GM12875 (cell line): ENCODE data around the gene NVL.

Experiments
- H3K4me3 ChIP-seq: one replicate; pipeline ENCODE4 v1.5.1; 2011; ENCODE audit warnings: low read depth, low read length, control low read depth
- TF ChIP-seq, protein P1 (sequence below): IDR thresholded peaks from 2 replicates; pipeline ENCODE4 v1.5.1; 2011; ENCODE audit warnings: low read depth, mild to moderate bottlenecking, control low read depth, inconsistent platforms, low read length, moderate library complexity, borderline replicate concordance; ENCODE audit not compliant: insufficient read depth

NVL gene

DNA sequence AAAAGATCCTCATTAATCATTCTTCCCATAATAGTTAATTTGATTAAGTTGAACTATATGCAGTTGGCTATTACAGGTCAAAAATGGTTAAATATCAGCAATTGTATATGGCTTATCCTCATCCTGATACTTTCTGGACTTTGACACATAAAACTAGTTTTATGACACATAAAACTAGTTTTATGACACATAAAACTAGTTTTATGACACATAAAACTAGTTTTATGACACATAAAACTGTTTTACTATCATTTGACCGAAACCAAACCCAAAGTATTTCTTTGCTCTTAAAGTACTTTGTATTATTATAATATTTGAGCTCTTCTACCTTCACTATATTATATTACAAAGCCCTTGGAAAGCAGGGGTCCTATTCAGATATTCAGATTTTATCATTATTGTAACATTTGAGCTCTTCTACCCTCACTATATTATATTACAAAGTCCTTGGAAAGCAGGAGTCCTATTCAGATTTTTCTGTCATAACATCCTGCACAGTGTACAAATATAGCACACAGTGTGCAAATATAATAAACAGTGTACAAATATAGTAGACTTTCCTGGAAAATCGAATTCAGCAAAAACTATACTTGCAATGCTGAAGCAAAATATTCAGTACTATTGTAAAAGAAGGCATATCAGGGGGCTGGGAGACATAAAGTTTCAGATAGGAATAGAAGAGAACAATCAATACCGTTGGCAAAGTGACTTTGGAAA is 53.0 kb downstream of the NVL start:
- TF ChIP-seq, protein P1, sequence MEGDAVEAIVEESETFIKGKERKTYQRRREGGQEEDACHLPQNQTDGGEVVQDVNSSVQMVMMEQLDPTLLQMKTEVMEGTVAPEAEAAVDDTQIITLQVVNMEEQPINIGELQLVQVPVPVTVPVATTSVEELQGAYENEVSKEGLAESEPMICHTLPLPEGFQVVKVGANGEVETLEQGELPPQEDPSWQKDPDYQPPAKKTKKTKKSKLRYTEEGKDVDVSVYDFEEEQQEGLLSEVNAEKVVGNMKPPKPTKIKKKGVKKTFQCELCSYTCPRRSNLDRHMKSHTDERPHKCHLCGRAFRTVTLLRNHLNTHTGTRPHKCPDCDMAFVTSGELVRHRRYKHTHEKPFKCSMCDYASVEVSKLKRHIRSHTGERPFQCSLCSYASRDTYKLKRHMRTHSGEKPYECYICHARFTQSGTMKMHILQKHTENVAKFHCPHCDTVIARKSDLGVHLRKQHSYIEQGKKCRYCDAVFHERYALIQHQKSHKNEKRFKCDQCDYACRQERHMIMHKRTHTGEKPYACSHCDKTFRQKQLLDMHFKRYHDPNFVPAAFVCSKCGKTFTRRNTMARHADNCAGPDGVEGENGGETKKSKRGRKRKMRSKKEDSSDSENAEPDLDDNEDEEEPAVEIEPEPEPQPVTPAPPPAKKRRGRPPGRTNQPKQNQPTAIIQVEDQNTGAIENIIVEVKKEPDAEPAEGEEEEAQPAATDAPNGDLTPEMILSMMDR: no peak

DNA sequence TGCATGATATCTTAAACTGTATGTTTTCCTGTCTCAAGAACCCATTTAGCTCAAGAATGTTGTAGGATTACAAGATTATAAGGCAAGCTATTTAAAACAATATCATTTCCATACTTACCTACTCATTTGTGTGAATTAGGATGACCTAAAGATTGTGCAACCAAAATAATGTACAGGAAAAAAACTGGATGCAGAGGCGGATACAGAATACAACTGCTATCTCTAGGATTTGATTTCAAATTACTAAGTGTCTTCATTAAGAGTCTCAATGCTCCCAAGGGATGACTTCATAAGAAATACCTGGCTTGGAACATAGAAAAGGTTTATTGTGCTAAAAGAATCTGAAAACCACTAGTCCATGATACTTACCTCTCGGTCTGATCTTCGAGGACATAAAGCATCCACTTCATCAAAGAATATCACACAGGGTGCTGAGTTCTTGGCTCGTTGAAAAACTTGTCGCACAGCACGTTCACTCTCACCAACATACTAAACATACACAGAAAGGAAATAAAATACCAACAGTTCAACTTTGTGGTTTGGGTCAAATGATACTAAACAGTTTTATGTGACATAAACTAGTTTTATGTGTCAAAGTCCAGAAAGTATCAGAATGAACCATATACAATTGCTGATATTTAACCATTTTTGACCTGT is 54.9 kb downstream of the NVL start:
- H3K4me3 ChIP-seq: no peak overlapping the region
- TF ChIP-seq, protein P1: no peak

More for the DNA sequence above, 53.0 kb downstream of the NVL start:
- no peak overlapping the region for H3K4me3 ChIP-seq

DNA sequence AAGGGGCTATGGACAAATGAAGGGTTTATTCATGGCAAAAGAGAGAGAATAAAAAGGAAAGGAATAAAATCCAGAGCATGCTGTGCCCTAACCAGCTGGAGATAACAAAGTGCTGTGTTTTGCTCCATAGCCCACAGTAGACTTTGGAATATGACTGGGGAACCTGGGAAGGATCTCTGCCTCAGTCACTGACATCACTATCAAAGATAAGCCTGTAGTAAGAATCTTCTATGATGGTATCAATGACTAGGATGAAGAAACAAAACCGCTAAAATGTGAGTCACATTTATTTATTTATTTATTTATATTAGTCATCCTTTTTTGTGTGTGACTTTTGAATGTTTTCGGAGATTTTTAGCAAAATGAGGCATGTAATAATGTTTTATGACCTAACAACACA is 56.3 kb downstream of the NVL start:
- no peak overlapping the region for H3K4me3 ChIP-seq
- TF ChIP-seq, protein P1: no peak

DNA sequence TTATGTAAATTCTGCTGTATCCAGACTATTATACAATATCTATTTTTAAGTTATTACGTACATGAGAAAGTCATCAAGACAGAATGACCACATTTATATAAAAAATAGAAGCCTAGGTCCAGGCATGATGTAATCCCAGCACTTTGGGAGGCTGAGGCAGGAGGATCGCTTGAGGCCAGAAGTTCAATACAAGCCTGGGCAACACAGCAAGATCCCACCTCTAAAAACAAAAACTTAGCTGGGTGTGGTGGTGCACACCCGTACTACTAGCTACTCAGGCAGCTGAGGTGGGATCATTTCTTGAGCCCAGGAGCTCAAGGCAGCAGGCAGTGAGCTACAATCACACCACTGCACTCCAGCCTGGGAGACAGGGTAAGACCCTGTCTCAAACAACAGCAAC is 58.9 kb downstream of the NVL start:
- no peak overlapping the region for H3K4me3 ChIP-seq
- TF ChIP-seq, protein P1: no peak

DNA sequence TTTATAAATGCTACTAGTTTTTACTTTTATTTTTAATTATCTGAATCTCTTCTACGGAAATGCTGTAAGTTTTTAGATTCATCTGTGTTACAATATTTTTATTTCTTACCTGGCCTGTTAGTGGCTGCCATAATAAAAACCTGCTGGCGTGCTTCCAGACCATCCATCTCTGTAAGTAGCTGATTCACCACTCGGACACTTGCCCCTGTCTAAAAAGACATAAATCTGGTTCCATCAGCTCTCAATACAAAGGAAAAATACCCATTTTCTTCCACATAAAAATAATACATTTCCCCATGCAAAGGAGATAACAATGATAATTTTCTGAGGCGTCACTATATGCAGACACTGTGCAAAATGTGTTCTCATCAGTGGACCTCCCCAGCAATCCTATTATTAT is 62.0 kb downstream of the NVL start:
- TF ChIP-seq, protein P1: no peak
- no peak overlapping the region for H3K4me3 ChIP-seq

DNA sequence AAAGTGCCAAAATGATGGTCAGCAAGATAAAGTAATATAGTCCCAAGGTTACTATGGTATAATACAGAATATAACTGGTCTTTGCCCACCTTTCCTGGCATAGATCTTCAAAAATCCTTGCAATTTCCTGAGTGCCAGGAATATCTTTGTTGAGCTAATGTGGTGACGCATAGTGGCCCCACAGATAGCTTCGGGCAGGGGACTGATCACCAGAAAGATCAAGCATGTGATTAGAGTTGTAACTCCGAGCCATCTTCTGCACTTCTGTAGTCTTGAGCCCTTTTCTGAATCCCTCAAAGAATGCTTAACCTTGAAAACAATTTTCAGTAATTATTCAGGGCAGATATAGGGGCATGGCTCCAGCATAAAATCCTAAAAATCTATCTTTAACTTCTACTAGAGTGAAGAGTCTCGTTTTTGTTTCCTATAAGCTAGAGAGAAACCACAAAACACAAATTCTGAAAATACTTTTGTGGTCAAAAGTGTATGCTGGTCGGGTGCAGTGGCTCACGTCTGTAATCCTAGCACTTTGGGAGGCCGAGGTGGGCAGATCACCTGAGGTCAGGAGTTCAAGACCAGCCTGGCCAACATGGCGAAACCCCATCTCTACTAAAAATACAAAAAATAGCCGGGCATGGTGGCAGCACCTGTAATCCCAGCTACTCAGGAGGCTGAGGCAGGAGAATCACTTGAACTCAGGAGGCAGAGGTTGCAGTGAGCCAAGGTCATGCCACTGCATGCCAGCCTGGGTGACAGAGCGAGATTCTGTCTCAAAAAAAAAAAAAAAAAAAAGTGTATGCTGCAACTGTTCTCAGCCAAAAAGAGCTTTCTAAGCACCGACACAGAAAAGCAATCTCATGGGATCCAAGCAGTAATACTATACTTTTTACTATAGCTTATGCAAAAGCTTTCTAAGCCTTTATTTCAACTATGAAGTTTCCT is 62.8 kb downstream of the NVL start:
- TF ChIP-seq, protein P1: no peak
- H3K4me3 ChIP-seq: no peak overlapping the region
